GM21526 (cell line): ENCODE data around the gene PPM1N.

Experiments
- ATAC-seq: cut with Tn5 transposase; IDR thresholded peaks from one replicate; pipeline ENCODE4 v1.9.1; 2021; ENCODE audit warnings: moderate library complexity; ENCODE audit not compliant: unreplicated experiment, low FRiP score

The PPM1N gene

DNA sequence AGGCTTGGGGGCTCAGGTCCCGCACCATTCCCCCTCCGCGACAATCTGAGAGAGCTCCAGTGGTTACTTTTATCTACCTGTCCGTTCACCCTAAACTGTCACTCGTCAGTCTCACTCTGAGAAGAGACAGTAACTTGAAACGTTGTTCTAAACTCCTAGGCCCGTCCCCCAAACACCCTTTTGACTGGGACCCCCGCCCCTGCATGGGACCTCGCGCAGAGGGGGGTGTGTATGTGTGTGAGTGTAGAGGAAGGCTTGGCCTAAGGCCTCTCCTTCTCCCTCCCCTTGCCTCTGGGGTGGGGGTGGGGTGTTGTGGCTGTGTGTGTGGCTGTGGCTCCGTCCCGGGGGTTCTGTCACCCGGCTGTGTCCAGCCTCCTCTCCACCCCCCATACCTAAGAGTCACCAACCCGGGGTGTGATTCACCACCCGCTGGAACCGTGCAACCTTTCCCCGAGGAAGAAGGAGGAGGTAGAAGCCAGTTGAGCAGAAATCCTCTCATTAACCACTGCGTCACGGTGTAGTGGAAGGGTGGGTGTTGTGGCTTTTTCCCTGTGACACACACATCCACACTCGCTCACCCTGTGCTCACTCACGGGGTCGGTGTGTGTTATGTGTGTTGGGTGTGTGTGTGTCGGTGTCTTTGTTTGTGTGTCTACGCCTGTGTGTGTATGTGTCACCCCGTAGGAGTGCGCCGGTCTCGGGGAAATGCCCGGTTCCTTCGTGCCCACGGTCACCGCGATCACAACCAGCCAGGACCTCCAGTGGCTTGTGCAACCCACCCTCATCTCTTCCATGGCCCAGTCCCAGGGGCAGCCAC, 28.1 kb upstream of the PPM1N start:
- ATAC-seq = no peak

DNA sequence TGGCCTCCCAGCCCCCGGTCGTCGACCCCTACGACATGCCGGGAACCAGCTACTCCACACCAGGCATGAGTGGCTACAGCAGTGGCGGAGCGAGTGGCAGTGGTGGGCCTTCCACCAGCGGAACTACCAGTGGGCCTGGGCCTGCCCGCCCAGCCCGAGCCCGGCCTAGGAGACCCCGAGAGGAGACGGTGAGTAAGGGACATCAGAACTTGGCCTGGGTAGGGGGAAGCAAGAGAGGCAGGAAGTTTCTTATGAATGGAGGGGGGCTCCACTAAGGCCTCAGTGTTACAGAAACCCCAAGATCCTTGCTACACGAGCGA, 27.5 kb upstream of the PPM1N start:
- ATAC-seq = no peak

DNA sequence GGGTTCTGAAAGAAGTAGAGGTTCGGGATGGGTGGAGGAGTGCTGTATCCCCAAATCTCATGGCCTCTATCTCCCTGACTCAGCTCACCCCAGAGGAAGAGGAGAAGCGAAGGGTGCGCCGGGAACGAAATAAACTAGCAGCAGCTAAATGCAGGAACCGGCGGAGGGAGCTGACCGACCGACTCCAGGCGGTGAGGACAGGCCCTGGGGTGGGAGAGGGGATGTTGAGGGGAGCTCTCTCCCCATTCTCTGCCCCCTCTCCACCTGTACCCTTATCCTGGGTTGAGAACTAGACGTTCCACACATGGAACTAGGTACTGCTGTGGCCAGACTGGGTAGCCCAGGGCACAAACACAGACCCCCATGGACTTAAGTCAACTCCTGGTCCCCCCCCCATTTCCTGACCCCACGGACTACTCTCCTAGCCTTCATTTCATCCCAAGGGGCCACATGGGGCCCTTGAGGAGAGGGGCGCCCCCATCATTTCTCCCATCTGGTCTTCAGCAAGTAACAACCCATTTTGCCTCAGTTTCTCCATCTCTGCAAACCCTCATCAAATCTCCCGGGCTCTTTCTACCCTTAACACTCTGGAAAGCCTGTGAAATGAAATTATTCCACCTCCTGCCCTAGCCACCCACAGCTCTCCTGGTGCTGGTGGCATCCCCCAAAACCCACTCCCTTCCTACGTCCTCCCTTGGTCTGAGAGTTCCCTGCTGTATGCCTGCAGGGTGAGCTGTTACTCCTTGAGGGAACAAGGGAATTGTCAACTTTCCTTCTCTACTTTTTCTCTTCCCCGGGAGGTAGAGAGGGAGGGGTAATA, 26.9 kb upstream of the PPM1N start:
- ATAC-seq = no peak

DNA sequence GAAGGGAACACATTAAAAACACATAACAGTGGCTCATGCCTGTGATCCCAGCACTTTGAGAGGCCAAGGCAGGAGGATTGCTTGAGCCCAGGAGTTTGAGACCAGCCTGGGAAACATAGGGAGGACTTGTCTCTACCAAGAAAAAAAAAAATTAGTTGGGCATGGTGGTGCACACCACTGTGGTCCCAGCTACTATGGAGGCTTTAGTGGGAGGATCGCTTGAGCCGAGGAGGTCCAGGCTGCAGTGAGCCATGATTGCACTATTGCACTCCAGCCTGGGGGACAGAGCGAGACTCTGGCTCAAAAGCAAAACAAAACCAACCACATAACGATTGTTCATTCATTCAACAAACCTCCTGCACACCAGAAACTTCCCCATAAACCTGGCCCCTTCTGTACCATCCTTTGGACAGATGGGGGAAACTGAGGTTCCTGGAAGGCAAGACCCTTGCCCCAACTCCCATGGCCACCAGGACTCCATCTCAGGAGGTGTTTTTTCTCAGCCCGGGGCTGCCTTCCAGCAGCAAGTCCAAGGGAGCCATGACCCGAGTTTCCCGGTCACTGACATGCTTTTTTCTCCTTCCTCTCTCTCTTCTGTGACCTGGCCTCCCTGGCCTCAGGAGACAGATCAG, 26.2 kb upstream of the PPM1N start:
- ATAC-seq = no peak

DNA sequence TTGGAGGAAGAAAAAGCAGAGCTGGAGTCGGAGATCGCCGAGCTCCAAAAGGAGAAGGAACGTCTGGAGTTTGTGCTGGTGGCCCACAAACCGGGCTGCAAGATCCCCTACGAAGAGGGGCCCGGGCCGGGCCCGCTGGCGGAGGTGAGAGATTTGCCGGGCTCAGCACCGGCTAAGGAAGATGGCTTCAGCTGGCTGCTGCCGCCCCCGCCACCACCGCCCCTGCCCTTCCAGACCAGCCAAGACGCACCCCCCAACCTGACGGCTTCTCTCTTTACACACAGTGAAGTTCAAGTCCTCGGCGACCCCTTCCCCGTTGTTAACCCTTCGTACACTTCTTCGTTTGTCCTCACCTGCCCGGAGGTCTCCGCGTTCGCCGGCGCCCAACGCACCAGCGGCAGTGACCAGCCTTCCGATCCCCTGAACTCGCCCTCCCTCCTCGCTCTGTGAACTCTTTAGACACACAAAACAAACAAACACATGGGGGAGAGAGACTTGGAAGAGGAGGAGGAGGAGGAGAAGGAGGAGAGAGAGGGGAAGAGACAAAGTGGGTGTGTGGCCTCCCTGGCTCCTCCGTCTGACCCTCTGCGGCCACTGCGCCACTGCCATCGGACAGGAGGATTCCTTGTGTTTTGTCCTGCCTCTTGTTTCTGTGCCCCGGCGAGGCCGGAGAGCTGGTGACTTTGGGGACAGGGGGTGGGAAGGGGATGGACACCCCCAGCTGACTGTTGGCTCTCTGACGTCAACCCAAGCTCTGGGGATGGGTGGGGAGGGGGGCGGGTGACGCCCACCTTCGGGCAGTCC, 25.5 kb upstream of the PPM1N start:
- no peak for ATAC-seq

DNA sequence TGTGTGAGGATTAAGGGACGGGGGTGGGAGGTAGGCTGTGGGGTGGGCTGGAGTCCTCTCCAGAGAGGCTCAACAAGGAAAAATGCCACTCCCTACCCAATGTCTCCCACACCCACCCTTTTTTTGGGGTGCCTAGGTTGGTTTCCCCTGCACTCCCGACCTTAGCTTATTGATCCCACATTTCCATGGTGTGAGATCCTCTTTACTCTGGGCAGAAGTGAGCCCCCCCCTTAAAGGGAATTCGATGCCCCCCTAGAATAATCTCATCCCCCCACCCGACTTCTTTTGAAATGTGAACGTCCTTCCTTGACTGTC, 24.9 kb upstream of the PPM1N start:
- ATAC-seq = no peak

DNA sequence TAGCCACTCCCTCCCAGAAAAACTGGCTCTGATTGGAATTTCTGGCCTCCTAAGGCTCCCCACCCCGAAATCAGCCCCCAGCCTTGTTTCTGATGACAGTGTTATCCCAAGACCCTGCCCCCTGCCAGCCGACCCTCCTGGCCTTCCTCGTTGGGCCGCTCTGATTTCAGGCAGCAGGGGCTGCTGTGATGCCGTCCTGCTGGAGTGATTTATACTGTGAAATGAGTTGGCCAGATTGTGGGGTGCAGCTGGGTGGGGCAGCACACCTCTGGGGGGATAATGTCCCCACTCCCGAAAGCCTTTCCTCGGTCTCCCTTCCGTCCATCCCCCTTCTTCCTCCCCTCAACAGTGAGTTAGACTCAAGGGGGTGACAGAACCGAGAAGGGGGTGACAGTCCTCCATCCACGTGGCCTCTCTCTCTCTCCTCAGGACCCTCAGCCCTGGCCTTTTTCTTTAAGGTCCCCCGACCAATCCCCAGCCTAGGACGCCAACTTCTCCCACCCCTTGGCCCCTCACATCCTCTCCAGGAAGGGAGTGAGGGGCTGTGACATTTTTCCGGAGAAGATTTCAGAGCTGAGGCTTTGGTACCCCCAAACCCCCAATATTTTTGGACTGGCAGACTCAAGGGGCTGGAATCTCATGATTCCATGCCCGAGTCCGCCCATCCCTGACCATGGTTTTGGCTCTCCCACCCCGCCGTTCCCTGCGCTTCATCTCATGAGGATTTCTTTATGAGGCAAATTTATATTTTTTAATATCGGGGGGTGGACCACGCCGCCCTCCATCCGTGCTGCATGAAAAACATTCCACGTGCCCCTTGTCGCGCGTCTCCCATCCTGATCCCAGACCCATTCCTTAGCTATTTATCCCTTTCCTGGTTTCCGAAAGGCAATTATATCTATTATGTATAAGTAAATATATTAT, 24.3 kb upstream of the PPM1N start:
- ATAC-seq = no peak

DNA sequence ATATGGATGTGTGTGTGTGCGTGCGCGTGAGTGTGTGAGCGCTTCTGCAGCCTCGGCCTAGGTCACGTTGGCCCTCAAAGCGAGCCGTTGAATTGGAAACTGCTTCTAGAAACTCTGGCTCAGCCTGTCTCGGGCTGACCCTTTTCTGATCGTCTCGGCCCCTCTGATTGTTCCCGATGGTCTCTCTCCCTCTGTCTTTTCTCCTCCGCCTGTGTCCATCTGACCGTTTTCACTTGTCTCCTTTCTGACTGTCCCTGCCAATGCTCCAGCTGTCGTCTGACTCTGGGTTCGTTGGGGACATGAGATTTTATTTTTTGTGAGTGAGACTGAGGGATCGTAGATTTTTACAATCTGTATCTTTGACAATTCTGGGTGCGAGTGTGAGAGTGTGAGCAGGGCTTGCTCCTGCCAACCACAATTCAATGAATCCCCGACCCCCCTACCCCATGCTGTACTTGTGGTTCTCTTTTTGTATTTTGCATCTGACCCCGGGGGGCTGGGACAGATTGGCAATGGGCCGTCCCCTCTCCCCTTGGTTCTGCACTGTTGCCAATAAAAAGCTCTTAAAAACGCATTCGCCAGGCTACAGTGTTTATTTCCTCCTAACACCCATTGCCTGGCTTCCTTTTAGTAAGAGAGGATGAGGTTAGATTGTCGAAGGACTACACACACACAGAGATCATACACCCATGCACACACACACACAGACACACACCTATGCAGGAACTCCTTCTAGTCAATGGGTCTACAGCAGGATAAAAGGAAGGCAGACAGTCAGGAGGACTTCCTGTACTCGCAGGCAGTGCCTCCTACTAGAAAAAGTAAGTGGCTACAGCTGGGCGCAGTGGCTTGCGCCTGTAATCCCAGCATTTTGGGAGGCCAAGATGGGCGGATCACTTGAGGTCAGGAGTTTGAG, 23.4 kb upstream of the PPM1N start:
- ATAC-seq = no peak

DNA sequence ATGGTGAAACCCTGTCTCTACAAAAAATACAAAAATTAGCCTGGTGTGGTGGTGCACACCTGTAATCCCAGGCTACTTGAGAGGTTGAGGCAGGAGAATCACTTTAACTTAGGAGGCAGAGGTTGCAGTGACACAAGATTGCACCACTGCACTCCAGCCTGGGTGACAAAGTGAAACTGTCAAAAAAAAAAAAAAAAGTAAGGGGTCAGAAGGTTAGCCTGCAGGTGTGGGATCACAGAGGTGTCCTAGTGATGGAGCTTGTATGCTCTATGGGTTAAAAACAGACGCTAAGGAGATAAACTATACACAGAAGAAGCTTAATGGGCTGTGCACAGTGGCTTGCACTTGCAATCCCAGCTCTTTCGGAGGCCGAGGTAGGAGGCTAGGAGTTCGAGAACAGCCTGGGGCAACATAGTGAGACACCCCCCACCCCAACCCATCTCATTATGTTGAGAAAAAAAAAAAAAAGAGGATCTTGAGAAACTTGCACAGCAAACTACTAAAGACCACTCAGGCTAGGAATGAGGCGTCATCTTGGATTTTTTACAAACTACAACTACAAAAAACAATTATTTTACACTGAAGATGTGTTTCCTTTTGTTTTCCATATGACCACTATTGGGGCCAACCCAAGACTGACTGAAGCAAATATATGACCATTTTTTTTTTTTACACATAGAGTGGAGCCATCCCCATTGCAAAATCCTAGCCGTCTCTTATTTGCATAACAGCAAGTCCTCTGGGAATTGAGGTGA, 22.5 kb upstream of the PPM1N start:
- no peak for ATAC-seq

DNA sequence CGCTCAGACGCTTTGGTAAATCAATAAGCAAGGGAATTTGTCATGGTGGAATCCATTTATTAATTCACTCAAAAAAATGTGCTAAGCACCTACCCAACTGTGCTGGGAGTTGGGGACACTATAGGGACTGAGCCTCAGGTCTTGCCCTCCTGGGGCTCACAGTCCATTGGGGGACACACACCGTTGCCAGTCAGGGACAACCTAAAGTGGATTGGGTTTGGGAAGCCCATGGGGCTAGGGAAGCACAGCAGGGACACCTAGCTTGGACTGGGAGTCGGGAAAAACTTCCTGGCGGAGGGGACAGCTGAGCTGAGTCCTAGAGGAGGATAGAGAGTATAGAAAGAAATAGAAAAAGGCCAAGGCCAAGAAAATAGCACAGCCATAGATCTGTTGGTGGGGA, 21.9 kb upstream of the PPM1N start:
- no peak for ATAC-seq

DNA sequence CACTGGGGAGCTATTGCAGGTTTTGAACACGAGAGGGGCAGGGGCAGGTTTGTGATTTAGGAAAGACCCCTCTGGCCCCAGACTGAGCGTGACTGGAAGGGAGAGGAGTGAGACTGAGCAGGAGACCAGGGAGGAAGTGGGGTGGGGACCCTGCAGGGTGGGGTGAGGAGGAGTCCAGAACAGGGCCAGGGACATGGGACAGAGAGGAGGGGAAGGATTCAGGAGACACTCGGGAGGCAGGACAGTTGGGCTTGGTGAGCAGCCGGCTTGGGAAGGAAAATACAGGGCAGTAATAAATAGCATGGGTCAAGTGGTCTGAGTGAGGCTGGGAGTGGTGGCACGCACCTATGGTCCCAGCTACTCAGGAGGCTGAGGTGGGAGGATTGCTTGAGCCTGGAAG, 21.1 kb upstream of the PPM1N start:
- ATAC-seq = no peak

DNA sequence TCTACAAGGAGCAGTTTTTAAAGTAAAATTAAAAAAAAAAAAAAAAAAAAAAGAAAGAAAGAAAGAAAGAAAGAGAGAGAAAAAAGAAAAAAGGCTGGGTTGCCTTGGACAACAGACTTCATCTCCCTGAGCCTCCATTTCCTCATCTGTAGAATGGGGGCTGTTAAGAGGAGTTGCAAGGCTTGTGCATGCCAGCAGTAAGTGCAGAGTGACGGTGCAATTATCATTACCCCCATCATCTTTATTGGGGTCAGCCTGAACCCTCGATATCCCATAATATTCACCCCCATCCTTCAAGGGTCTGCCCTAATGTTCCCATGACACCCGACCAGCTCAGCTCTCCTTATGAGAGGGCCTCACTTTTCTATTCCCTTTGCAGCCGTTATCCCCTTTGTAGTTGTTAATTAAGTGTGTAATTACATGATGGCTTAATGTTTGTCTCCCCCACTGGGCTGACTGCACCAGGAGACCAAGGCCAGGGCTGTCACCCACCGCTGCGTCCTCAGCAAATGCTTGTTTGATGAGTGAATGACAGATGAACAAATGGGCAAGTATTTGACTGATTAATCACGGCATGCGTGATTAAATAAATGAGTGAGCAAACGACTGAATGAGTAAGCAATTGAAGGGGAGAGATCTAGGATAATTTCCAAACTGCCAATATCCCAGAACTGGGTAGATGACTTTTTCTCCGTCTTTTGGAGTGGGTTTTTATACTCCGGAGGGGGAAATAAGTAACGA, 20.4 kb upstream of the PPM1N start:
- no peak for ATAC-seq

DNA sequence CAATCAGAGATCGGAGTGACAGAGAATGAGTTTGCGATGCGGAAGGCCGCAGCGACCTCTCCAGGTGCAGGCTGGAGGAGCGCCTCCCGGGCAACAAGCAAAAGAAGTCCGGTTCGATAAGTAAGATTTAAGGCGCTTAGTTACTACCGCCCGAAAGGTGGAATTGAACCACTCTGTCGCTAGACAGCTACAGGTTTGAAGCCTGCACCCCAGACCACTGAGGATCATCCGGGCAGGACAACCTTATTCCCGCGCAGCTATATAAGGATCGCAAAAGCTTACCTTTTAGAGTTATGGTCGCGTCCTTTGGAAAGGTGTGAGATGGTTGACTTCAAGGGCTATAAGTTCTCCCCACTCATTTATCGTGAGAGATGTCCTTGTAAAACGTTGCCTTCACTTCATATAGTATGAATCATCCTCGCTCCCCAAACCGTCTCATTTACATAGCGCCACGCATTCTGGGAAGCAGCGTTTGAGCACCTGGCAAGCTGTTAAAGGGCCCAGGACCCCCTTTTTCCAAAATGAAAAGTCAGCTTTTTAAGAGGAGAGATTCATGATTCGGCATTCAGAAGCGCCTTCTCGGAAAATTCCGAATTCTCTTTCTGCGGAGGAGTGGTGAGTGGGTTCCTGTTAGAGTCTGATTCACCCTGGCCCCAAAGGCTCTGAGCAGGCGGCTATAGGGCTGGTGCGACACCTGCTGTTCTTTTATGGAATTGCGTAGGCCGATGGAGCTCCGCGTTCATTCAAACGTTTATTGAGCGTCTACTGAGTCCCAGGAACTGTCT, 19.6 kb upstream of the PPM1N start:
- ATAC-seq = peak; percentile 51

DNA sequence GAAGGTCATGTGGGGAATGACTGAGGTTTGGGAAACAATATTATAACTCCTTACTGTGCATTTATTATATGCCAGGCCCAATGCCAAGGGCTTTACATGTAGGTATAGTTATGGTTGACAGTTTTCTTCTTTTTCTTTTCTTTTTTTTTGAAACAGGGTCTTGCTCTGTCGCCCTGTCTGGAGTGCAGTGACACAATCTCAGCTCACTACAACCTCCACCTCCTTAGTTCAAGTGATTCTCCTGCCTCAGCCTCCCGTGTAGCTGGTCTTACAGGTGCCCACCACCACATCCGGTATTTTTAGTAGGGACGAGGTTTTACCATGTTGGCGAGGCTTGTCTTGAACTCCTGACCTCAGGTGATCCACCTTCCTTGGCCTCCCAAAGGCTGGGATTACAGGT, 15.2 kb upstream of the PPM1N start:
- ATAC-seq = no peak

DNA sequence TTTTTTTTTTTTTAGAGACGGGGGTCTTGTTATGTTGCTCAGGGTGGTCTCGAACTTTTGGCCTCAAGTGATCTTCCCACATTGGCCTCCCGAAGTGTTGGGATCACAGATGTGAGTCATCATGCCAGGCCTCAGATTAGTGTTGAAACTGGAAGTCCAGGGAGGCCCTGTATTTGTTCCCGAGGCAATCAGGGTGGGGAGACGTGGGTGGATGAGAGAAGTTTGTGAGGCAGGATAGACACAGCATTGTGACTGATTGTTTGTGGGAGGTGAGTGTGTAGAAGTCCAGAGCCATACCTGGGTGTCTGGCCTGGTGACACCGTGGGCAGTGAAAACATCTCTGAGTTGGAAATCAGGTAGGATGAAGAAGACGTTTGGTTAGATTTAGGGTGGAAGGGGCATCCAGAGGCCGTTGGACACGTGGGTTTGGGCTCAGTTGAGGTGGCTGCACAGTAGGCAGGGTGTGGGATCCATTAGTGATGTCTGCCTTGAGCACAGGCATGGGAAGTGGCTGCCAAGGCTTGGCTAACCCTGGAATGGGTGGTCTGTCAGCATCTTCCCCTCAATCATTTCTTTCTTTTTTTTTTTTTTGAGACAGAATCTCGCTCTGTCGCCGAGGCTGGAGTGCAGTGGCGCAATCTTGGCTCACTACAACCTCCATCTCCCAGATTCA, 13.8 kb upstream of the PPM1N start:
- no peak for ATAC-seq
